Ascending aorta (tissue), 2 donors: Measurements from ENCODE around the gene ABCA13. TPM values are rescaled to one million over a fixed set of nuclear protein-coding genes. Genes with fewer than 3 reads are reported as not detected.

Source experiments
- DNase-seq, 2 donors: peaks; one replicate each; pipeline ENCODE4 v3.0.0-alpha.2; 2019; ENCODE audit warnings: low spot score in 2 of 2
- H3K27ac ChIP-seq, 2 donors: fragments of 200-600 bp; sonication (generic); one replicate each; pipeline ENCODE4 v1.5.1; 2016 to 2017; ENCODE audit warnings: mild to moderate bottlenecking in 1 of 2
- H3K27me3 ChIP-seq: fragments of 200-600 bp; sonication (generic); one replicate; pipeline ENCODE4 v1.5.1; 2017
- H3K36me3 ChIP-seq, 2 donors: fragments of 200-600 bp; sonication (generic); one replicate each; pipeline ENCODE4 v1.5.1; 2016
- H3K4me1 ChIP-seq, 2 donors: fragments of 200-600 bp; sonication (generic); one replicate each; pipeline ENCODE4 v1.5.1; 2016 to 2017; ENCODE audit warnings: mild to moderate bottlenecking in 1 of 2
- H3K4me3 ChIP-seq, 2 donors: fragments of 200-600 bp; sonication (generic); one replicate each; pipeline ENCODE4 v1.5.1; 2016 to 2017; ENCODE audit warnings: mild to moderate bottlenecking in 1 of 2
- H3K9me3 ChIP-seq, 2 donors: fragments of 200-600 bp; sonication (generic); one replicate each; pipeline ENCODE4 v1.5.1; 2016
- CTCF ChIP-seq, 3 experiments: fragments of 200-600 bp in 2 of 3; fragments of 450-650 bp in 1 of 3; sonication (generic) in 2 of 3; IDR thresholded peaks; one replicate each; pipeline ENCODE4 v1.5.1; 2016 to 2019; ENCODE audit warnings: antibody characterized with exemption in 3 of 3, mild to moderate bottlenecking in 1 of 3, moderate library complexity in 1 of 3
- intact Hi-C: fragments of 100-400 bp; cut with DNase I; formaldehyde crosslinking; loops from one replicate; pipeline ENCODE4 v1.15.1; 2023
- total RNA-seq: library from RNA; depleted of rRNA; stranded (reverse); fragments of >200 nt; gene quantifications from one replicate; pipeline ENCODE4 v1.1.0, GENCODE V29; 2016

ABCA13 gene
- total RNA-seq, 1 donor from 2014 or later = not detected

- H3K27me3 ChIP-seq = no peaks in the 10 kb centered on the region
- no peak overlapping the region for H3K27ac ChIP-seq
- H3K36me3 ChIP-seq = no peaks in the 10 kb centered on the region
- no peaks in the 10 kb centered on the region for H3K9me3 ChIP-seq
- no peak for DNase-seq
- TF ChIP-seq CTCF (IDR thresholded peaks at IDR 0.05) = no peak
- H3K4me1 ChIP-seq = no peaks in the 10 kb centered on the region
- intact Hi-C loops = no loop called here
- H3K4me3 ChIP-seq = no peak overlapping the region
Measured at GRCh38 chr7:48245751-48246472, 74.7 kb downstream of the ABCA13 start.

GRCh38 chr7:48249166-48249565, 77.9 kb downstream of the ABCA13 start:
- Histone ChIP-seq H3K27ac (no peak overlapping the region), H3K9me3 (no peaks in the 10 kb centered on the region), H3K4me1 (no peaks in the 10 kb centered on the region), H3K4me3 (no peak overlapping the region), H3K27me3 (no peaks in the 10 kb centered on the region), H3K36me3 (no peaks in the 10 kb centered on the region)
- TF ChIP-seq CTCF (IDR thresholded peaks at IDR 0.05) = no peak
- no peak for DNase-seq
- intact Hi-C loops = no loop called here

GRCh38 chr7:48250441-48250951, 79.2 kb downstream of the ABCA13 start:
- Histone ChIP-seq H3K9me3 (no peaks in the 10 kb centered on the region), H3K27me3 (no peaks in the 10 kb centered on the region), H3K4me3 (no peak overlapping the region), H3K36me3 (no peaks in the 10 kb centered on the region), H3K27ac (no peak overlapping the region), H3K4me1 (no peaks in the 10 kb centered on the region)
- no peak for DNase-seq
- intact Hi-C loops = no loop called here
- no peak for TF ChIP-seq CTCF (IDR thresholded peaks at IDR 0.05)

GRCh38 chr7:48251766-48252165, 80.5 kb downstream of the ABCA13 start:
- Histone ChIP-seq H3K4me3 (no peak overlapping the region), H3K27ac (no peak overlapping the region), H3K9me3 (no peaks in the 10 kb centered on the region), H3K4me1 (no peaks in the 10 kb centered on the region), H3K36me3 (no peaks in the 10 kb centered on the region), H3K27me3 (no peaks in the 10 kb centered on the region)
- no peak for DNase-seq
- TF ChIP-seq CTCF (IDR thresholded peaks at IDR 0.05) = no peak
- intact Hi-C loops = no loop called here

GRCh38 chr7:48252995-48253394, 81.7 kb downstream of the ABCA13 start:
- intact Hi-C loops = no loop called here
- H3K27ac ChIP-seq = no peak overlapping the region

More at GRCh38 chr7:48252995-48253394, 81.7 kb downstream of the ABCA13 start:
- Histone ChIP-seq H3K36me3 (no peaks in the 10 kb centered on the region), H3K4me1 (no peaks in the 10 kb centered on the region), H3K27me3 (no peaks in the 10 kb centered on the region), H3K9me3 (no peaks in the 10 kb centered on the region), H3K4me3 (no peak overlapping the region)
- TF ChIP-seq CTCF (IDR thresholded peaks at IDR 0.05) = no peak
- no peak for DNase-seq
